Hepatocyte (in vitro differentiated cells): ENCODE measurements around the gene RFX8. TPM values are rescaled to one million over a fixed set of nuclear protein-coding genes. Genes with fewer than 3 reads are reported as not detected.

ENCODE experiments used
- DNase-seq: peaks from one replicate; pipeline ENCODE4 v3.0.0-alpha.2; 2016; ENCODE audit warnings: low spot score
- H2AFZ ChIP-seq: fragments of 200-600 bp; sonication (generic); 2 replicates; pipeline ENCODE4 v1.6.0; 2016; ENCODE audit warnings: antibody characterized with exemption, mild to moderate bottlenecking
- H3K27ac ChIP-seq: fragments of 200-600 bp; sonication (generic); 2 replicates; pipeline ENCODE4 v1.5.1; 2016; ENCODE audit warnings: mild to moderate bottlenecking
- H3K27me3 ChIP-seq: fragments of 200-600 bp; sonication (generic); 2 replicates; pipeline ENCODE4 v1.6.1; 2016
- H3K36me3 ChIP-seq: fragments of 200-600 bp; sonication (generic); replicated peaks from 2 replicates; pipeline ENCODE4 v1.5.1; 2016; ENCODE audit warnings: low read depth; ENCODE audit not compliant: insufficient read depth
- H3K4me1 ChIP-seq: fragments of 200-600 bp; sonication (generic); 2 replicates; pipeline ENCODE4 v1.5.1; 2016; ENCODE audit warnings: mild to moderate bottlenecking, moderate library complexity; ENCODE audit not compliant: insufficient read depth
- H3K4me2 ChIP-seq: fragments of 200-600 bp; sonication (generic); 2 replicates; pipeline ENCODE4 v1.6.0; 2016
- H3K4me3 ChIP-seq: fragments of 200-600 bp; sonication (generic); 2 replicates; pipeline ENCODE4 v1.5.1; 2016; ENCODE audit warnings: mild to moderate bottlenecking
- H3K79me2 ChIP-seq: fragments of 200-600 bp; sonication (generic); 2 replicates; pipeline ENCODE4 v1.6.0; 2017; ENCODE audit warnings: mild to moderate bottlenecking
- H3K9me2 ChIP-seq: fragments of 200-600 bp; sonication (generic); replicated peaks from 2 replicates; pipeline ENCODE4 v1.6.0; 2017; ENCODE audit warnings: mild to moderate bottlenecking; ENCODE audit not compliant: insufficient read depth
- H3K9me3 ChIP-seq: fragments of 200-600 bp; sonication (generic); 2 replicates; pipeline ENCODE4 v1.5.1; 2016; ENCODE audit warnings: low read depth, mild to moderate bottlenecking
- H4K20me1 ChIP-seq: fragments of 200-600 bp; sonication (generic); 2 replicates; pipeline ENCODE4 v1.6.0; 2016; ENCODE audit warnings: mild to moderate bottlenecking; ENCODE audit not compliant: insufficient read depth, poor library complexity, severe bottlenecking
- EZH2 ChIP-seq: fragments of 200-600 bp; sonication (generic); IDR thresholded peaks from 2 replicates; pipeline ENCODE4 v1.6.1; 2016; ENCODE audit warnings: antibody characterized with exemption, mild to moderate bottlenecking, borderline replicate concordance
- EZH2phosphoT487 ChIP-seq: fragments of 200-600 bp; sonication (generic); IDR thresholded peaks from one replicate; pipeline ENCODE4 v1.6.1; 2018; ENCODE audit warnings: antibody characterized with exemption, mild to moderate bottlenecking, low read depth, moderate library complexity; ENCODE audit not compliant: unreplicated experiment, severe bottlenecking
- WGBS: methylation state at CpG from one replicate; pipeline ENCODE4 v1.1.6; 2016; ENCODE audit warnings: low lambda C conversion rate; ENCODE audit errors: missing lambda C conversion rate; 5-methylcytosine and 5-hydroxymethylcytosine counted together
- polyA plus RNA-seq: library from polyadenylated mRNA; unstranded; fragments of >200 nt; fragmentation: Nextera tagmentation; extraction: Ambion mirVana; gene quantifications from 2 replicates; pipeline ENCODE4 v1.2.1, GENCODE V29; 2016
- total RNA-seq: library from RNA; depleted of rRNA; stranded (reverse); fragments of >200 nt; gene quantifications from 2 replicates; pipeline ENCODE4 v1.2.3, GENCODE V29; 2014
- TF ChIP-seq, protein P1 (sequence below): fragments of 200-600 bp; sonication (generic); IDR thresholded peaks from 2 replicates; pipeline ENCODE4 v1.5.1; 2016; ENCODE audit warnings: antibody characterized with exemption, mild to moderate bottlenecking; ENCODE audit not compliant: poor library complexity

RFX8 gene
- total and polyA plus RNA-seq, 2 experiments from 2014 or later: 0.52 TPM; not detected in 1

DNA sequence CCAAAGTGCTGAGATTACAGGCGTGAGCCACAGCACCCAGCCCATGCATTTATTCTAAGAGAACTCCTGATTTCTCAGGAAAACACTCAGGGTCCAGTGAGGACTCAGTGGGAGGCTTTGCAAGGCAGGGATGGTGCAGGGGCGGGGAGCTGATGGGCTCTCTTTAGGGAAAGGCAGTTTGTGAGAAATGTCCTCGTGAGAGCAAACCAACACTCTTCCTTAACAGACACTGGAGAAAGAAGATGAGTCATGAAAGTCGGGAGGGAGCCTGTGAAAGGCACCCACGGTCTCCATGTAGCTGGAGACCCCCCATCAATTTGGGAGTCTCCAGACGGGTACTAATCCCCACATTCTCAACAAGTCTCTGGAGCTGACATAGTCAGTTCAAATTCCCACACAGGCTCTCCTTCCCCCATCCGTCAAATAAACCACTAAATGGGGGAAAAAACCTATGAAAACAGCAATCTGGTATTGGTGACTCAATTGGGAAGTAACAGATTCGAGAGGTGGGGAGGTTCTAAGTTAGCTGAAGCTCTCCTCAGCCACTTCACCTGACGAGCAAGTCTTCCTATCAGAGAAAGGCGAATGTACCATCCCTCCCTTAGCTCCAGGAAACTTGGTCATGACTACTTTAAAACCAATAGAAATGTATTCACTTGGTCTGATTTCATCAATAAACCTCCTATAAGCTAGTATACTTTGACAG, 76.6 kb downstream of the RFX8 start:
- no peaks in the 10 kb centered on the region for H3K36me3 ChIP-seq
- TF ChIP-seq EZH2phosphoT487 (no peak), EZH2 (no peak)
- TF ChIP-seq, protein P1, sequence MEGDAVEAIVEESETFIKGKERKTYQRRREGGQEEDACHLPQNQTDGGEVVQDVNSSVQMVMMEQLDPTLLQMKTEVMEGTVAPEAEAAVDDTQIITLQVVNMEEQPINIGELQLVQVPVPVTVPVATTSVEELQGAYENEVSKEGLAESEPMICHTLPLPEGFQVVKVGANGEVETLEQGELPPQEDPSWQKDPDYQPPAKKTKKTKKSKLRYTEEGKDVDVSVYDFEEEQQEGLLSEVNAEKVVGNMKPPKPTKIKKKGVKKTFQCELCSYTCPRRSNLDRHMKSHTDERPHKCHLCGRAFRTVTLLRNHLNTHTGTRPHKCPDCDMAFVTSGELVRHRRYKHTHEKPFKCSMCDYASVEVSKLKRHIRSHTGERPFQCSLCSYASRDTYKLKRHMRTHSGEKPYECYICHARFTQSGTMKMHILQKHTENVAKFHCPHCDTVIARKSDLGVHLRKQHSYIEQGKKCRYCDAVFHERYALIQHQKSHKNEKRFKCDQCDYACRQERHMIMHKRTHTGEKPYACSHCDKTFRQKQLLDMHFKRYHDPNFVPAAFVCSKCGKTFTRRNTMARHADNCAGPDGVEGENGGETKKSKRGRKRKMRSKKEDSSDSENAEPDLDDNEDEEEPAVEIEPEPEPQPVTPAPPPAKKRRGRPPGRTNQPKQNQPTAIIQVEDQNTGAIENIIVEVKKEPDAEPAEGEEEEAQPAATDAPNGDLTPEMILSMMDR: no peak
- no peaks in the 10 kb centered on the region for H3K27me3 ChIP-seq
- H2AFZ ChIP-seq: no peak overlapping the region
- H3K9me2 ChIP-seq: no peaks in the 10 kb centered on the region
- no peak overlapping the region for H3K4me3 ChIP-seq
- H3K9me3 ChIP-seq: no peaks in the 10 kb centered on the region
- no peaks in the 10 kb centered on the region for H3K4me1 ChIP-seq
- 67% methylated on average over 10 of the region's 10 CpGs for WGBS
- no peak overlapping the region for H3K4me2 ChIP-seq
- no peaks in the 10 kb centered on the region for H3K79me2 ChIP-seq
- no peaks in the 10 kb centered on the region for H4K20me1 ChIP-seq
- H3K27ac ChIP-seq: no peak overlapping the region
- DNase-seq: no peak

DNA sequence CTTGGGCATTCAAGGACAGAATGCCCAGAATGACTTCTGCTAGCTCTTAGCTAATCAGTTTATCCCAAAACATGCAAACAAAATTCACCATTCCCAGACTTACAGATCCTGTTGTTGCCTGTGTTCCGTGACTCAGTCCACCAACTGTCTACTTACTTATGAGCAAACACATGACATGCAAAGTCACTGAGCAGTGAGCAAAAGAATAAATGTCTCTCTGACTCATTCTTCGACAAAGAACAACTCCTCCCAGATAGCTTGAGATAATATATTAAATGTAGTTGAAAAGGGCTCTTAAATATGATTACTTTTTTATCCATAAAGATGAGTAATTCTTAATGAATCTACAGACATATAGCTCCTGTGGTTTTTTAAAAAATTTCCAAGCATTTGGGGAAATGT, 78.6 kb downstream of the RFX8 start:
- no peaks in the 10 kb centered on the region for H3K4me1 ChIP-seq
- no peaks in the 10 kb centered on the region for H3K9me3 ChIP-seq
- H2AFZ ChIP-seq: no peak overlapping the region
- H3K79me2 ChIP-seq: no peaks in the 10 kb centered on the region
- H3K4me2 ChIP-seq: no peak overlapping the region
- H3K9me2 ChIP-seq: no peaks in the 10 kb centered on the region
- no peaks in the 10 kb centered on the region for H3K36me3 ChIP-seq
- H3K27me3 ChIP-seq: no peaks in the 10 kb centered on the region
- peak overlapping the region; percentile 61 for H3K27ac ChIP-seq
- 44% methylated on average over 2 of the region's 2 CpGs for WGBS
- H4K20me1 ChIP-seq: no peaks in the 10 kb centered on the region
- no peak for TF ChIP-seq EZH2
- TF ChIP-seq EZH2phosphoT487: no peak
- TF ChIP-seq, protein P1: no peak
- peak; percentile 70 for DNase-seq
- no peak overlapping the region for H3K4me3 ChIP-seq

DNA sequence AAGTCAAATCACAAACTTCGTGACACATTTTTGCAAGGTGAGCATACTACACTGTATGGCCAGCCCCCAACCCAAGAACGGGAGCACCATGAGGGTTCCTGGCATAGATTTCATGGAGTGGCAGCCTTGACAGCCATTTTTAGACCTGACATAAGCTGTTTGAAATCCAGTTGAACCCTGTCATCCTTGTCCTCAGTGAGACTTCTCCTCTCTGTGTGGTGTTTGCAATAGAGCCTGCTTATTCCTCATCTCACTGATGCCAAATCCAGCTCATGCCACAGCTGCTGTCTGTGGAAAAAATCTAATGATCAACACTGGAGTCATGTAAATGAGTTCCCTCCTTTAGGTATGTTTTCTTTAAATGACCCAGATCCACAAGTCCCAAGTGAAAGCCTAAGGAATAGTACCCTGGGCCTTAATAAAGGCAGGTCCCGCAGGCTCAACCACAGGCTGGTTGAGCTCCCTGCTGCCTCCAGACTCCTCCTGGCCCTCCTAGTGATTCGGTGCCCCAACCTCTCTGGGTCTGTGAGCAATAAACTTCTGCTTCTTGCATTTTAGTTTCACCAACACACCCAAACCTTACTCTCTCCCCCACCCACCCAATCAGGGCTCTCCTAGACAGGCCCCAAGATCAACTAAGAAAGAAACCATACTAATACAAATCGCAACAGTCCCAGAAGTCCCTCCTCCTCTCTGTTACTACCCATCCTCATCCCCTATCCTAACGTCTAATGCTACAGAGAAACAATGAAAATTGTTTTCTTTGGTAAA, 79.2 kb downstream of the RFX8 start:
- Histone ChIP-seq H3K36me3 (no peaks in the 10 kb centered on the region), H3K4me1 (no peaks in the 10 kb centered on the region), H3K4me3 (no peak overlapping the region), H4K20me1 (no peaks in the 10 kb centered on the region), H3K4me2 (no peak overlapping the region), H3K27ac (peak overlapping the region; percentile 61), H3K9me2 (no peaks in the 10 kb centered on the region), H3K9me3 (no peaks in the 10 kb centered on the region), H3K79me2 (no peaks in the 10 kb centered on the region), H3K27me3 (no peaks in the 10 kb centered on the region), H2AFZ (no peak overlapping the region)
- 92% methylated on average over 6 of the region's 6 CpGs for WGBS
- TF ChIP-seq, protein P1: no peak
- no peak for TF ChIP-seq EZH2
- no peak for TF ChIP-seq EZH2phosphoT487
- no peak for DNase-seq
